HEK293 (cell line): Measurements from ENCODE around the gene BIN2.
A peak's percentile ranks its signal among the peaks of the same experiment; 100 is the strongest.

Source experiments
- CTCF ChIA-PET: fragments of 350-600 bp; formaldehyde crosslinking; extraction: SDS; loops from one replicate; lab custom pipeline; 2021; ENCODE audit warnings: antibody characterized with exemption; lab: Yijun Ruan, JAX
- POLR2A ChIA-PET: fragments of 300-600 bp; formaldehyde crosslinking; extraction: SDS; loops from one replicate; lab custom pipeline; 2020; ENCODE audit warnings: antibody characterized with exemption, inconsistent platforms; lab: Yijun Ruan, JAX
- H3K27ac ChIP-seq: fragments of 200-500 bp; sonication (Bioruptor generic); 2 replicates; pipeline ENCODE4 v1.5.1; 2014; ENCODE audit warnings: low read depth, low read length, control low read depth, inconsistent platforms; ENCODE audit errors: extremely low read depth
- H3K36me3 ChIP-seq, 2 experiments: fragments of 200-500 bp in 1 of 2; sonication (Bioruptor generic) in 1 of 2; 1 replicate in 1 of 2; 2 replicates in 1 of 2; pipeline ENCODE4 v1.5.1; 2014 to 2017; ENCODE audit warnings: inconsistent platforms in 2 of 2, low read length in 2 of 2; ENCODE audit not compliant: control insufficient read depth in 2 of 2, insufficient read depth in 1 of 2
- H3K4me1 ChIP-seq: fragments of 200-500 bp; sonication (Bioruptor generic); 2 replicates; pipeline ENCODE4 v1.5.1; 2014; ENCODE audit warnings: mild to moderate bottlenecking, low read length, inconsistent platforms; ENCODE audit not compliant: control insufficient read depth, insufficient read depth
- H3K4me3 ChIP-seq: 2 replicates; pipeline ENCODE4 v1.5.1; 2011; ENCODE audit warnings: low read depth, mild to moderate bottlenecking, control low read depth, low read length, moderate library complexity
- H3K9me3 ChIP-seq: fragments of 200-500 bp; sonication (Bioruptor generic); 2 replicates; pipeline ENCODE4 v1.5.1; 2014; ENCODE audit warnings: low read depth, low read length, inconsistent platforms; ENCODE audit not compliant: control insufficient read depth, insufficient read depth
- EGR2 ChIP-seq: fragments of 450-650 bp; formaldehyde crosslinking; IDR thresholded peaks from 2 replicates; pipeline ENCODE4 v1.5.1; 2016; ENCODE audit warnings: low read depth, missing biosample characterization, missing genetic modification characterization
- MEIS1 ChIP-seq: sonication (generic); formaldehyde crosslinking; IDR thresholded peaks from 2 replicates; pipeline ENCODE4 v1.8.1; 2022; ENCODE audit warnings: missing genetic modification reagents, mild to moderate bottlenecking, borderline replicate concordance
- PRDM1 ChIP-seq: fragments of 450-650 bp; formaldehyde crosslinking; IDR thresholded peaks from 2 replicates; pipeline ENCODE4; 2016; ENCODE audit warnings: missing biosample characterization, missing genetic modification characterization
- RBAK ChIP-seq: fragments of 450-650 bp; formaldehyde crosslinking; IDR thresholded peaks from 2 replicates; pipeline ENCODE4 v1.5.1; 2016; ENCODE audit warnings: missing biosample characterization, missing genetic modification characterization
- ZBTB17 ChIP-seq: fragments of 450-650 bp; formaldehyde crosslinking; IDR thresholded peaks from 2 replicates; pipeline ENCODE4 v1.5.1; 2016; ENCODE audit warnings: missing biosample characterization, missing genetic modification characterization
- ZEB2 ChIP-seq: fragments of 450-650 bp; formaldehyde crosslinking; IDR thresholded peaks from 2 replicates; pipeline ENCODE4 v1.5.1; 2016; ENCODE audit warnings: missing biosample characterization, missing genetic modification characterization
- ZNF146 ChIP-seq: fragments of 450-650 bp; formaldehyde crosslinking; IDR thresholded peaks from 2 replicates; pipeline ENCODE4 v1.5.1; 2016; ENCODE audit warnings: missing biosample characterization, missing genetic modification characterization
- ZNF174 ChIP-seq: fragments of 450-650 bp; formaldehyde crosslinking; IDR thresholded peaks from 2 replicates; pipeline ENCODE4 v1.5.0; 2017; ENCODE audit warnings: missing biosample characterization, mild to moderate bottlenecking, missing genetic modification characterization
- ZNF184 ChIP-seq: fragments of 450-650 bp; IDR thresholded peaks from 2 replicates; pipeline ENCODE4 v1.5.1; 2018; ENCODE audit warnings: missing biosample characterization, mild to moderate bottlenecking, missing genetic modification characterization
- ZNF221 ChIP-seq: fragments of 450-650 bp; formaldehyde crosslinking; IDR thresholded peaks from 2 replicates; pipeline ENCODE4 v1.5.1; 2017; ENCODE audit warnings: missing biosample characterization, missing genetic modification characterization, borderline replicate concordance
- ZNF549 ChIP-seq: fragments of 450-650 bp; IDR thresholded peaks from 2 replicates; pipeline ENCODE4 v1.5.1; 2018; ENCODE audit warnings: missing biosample characterization, missing genetic modification characterization, mild to moderate bottlenecking, inconsistent platforms, moderate library complexity
- ZNF558 ChIP-seq: fragments of 450-650 bp; formaldehyde crosslinking; IDR thresholded peaks from 2 replicates; pipeline ENCODE4 v1.5.1; 2016; ENCODE audit warnings: missing biosample characterization, missing genetic modification characterization
- ZNF560 ChIP-seq: fragments of 450-650 bp; formaldehyde crosslinking; IDR thresholded peaks from 2 replicates; pipeline ENCODE4 v1.5.1; 2017; ENCODE audit warnings: missing biosample characterization, missing genetic modification characterization, borderline replicate concordance
- ZNF629 ChIP-seq: fragments of 450-650 bp; formaldehyde crosslinking; IDR thresholded peaks from 2 replicates; pipeline ENCODE4 v1.5.1; 2017; ENCODE audit warnings: missing biosample characterization, missing genetic modification characterization
- TF ChIP-seq, protein P1 (sequence below): sonication (generic); formaldehyde crosslinking; IDR thresholded peaks from 2 replicates; pipeline ENCODE4 v1.8.1; 2022; ENCODE audit warnings: mild to moderate bottlenecking, moderate library complexity, missing genetic modification reagents
- TF ChIP-seq, protein P2 (sequence below): fragments of 450-650 bp; formaldehyde crosslinking; IDR thresholded peaks from 2 replicates; pipeline ENCODE4 v1.5.1; 2016; ENCODE audit warnings: missing biosample characterization, missing genetic modification characterization
- TF ChIP-seq, protein P3 (sequence below): fragments of 450-650 bp; formaldehyde crosslinking; IDR thresholded peaks from 2 replicates; pipeline ENCODE4 v1.5.1; 2016; ENCODE audit warnings: missing biosample characterization, missing genetic modification characterization, low read depth

Gene BIN2

DNA sequence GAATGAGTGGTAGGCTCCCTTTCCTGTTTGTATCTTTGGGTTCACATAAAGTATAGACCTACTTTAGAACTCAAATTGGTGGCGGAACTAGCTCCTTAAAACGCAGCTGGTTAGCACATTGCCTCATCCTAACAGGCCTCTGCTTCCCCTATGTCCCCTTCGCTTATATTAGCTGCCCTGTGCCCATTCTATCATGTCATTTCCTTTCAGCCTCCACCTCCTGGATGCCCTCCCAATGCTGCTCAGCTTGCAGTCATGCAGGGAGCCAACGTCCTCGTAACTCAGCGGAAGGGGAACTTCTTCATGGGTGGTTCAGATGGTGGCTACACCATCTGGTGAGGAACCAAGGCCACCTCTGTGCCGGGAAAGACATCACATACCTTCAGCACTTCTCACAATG, 81.9 kb downstream of the BIN2 start:
- TF ChIP-seq ZNF174 (tag by site-specific recombination): no peak
- TF ChIP-seq, protein P1, sequence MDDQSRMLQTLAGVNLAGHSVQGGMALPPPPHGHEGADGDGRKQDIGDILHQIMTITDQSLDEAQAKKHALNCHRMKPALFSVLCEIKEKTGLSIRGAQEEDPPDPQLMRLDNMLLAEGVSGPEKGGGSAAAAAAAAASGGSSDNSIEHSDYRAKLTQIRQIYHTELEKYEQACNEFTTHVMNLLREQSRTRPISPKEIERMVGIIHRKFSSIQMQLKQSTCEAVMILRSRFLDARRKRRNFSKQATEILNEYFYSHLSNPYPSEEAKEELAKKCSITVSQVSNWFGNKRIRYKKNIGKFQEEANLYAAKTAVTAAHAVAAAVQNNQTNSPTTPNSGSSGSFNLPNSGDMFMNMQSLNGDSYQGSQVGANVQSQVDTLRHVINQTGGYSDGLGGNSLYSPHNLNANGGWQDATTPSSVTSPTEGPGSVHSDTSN (CRISPR knock-in tag): no peak
- TF ChIP-seq MEIS1 (CRISPR knock-in tag): no peak
- no peak for TF ChIP-seq EGR2 (tag by site-specific recombination)
- TF ChIP-seq, protein P2, sequence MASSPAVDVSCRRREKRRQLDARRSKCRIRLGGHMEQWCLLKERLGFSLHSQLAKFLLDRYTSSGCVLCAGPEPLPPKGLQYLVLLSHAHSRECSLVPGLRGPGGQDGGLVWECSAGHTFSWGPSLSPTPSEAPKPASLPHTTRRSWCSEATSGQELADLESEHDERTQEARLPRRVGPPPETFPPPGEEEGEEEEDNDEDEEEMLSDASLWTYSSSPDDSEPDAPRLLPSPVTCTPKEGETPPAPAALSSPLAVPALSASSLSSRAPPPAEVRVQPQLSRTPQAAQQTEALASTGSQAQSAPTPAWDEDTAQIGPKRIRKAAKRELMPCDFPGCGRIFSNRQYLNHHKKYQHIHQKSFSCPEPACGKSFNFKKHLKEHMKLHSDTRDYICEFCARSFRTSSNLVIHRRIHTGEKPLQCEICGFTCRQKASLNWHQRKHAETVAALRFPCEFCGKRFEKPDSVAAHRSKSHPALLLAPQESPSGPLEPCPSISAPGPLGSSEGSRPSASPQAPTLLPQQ (tag by site-specific recombination): no peak
- no peak for TF ChIP-seq ZNF146 (tag by site-specific recombination)
- no peak for TF ChIP-seq RBAK (tag by site-specific recombination)
- POLR2A ChIA-PET: no interaction called here
- peaks cover 24 to 55% of the 10 kb centered on the region in 2 experiments for H3K36me3 ChIP-seq

DNA sequence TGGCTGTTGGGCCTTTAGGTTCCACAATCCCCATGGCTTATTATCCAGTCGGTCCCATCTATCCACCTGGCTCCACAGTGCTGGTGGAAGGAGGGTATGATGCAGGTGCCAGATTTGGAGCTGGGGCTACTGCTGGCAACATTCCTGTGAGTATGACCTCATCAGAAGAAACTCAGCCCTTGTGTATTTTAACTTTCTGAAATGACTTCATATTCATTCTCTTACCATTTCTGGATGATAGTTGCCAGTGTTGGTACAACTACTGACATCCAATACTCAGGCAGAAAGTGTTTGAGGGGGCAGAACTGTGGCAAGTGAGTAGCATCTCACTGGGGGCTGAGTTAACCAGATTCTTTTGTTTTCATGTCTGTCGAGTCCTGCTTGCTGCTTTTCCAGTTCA, 83.0 kb downstream of the BIN2 start:
- Histone ChIP-seq H3K27ac (no peak overlapping the region), H3K36me3 (peaks cover 24 to 54% of the 10 kb centered on the region in 2 experiments), H3K4me3 (no peak overlapping the region), H3K4me1 (no peaks in the 10 kb centered on the region), H3K9me3 (no peaks in the 10 kb centered on the region)
- no peak for TF ChIP-seq ZNF560 (tag by site-specific recombination)
- TF ChIP-seq ZEB2 (tag by site-specific recombination): 0 out of 2 replicates have a peak, but pooled peaks have one; percentile 25
- TF ChIP-seq, protein P3, sequence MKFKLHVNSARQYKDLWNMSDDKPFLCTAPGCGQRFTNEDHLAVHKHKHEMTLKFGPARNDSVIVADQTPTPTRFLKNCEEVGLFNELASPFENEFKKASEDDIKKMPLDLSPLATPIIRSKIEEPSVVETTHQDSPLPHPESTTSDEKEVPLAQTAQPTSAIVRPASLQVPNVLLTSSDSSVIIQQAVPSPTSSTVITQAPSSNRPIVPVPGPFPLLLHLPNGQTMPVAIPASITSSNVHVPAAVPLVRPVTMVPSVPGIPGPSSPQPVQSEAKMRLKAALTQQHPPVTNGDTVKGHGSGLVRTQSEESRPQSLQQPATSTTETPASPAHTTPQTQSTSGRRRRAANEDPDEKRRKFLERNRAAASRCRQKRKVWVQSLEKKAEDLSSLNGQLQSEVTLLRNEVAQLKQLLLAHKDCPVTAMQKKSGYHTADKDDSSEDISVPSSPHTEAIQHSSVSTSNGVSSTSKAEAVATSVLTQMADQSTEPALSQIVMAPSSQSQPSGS: peak; percentile 67
- TF ChIP-seq ZNF558 (tag by site-specific recombination): 0 out of 2 replicates have a peak, but pooled peaks have one; percentile 34
- TF ChIP-seq PRDM1 (tag by site-specific recombination): peak; percentile 71; the same call in 1 of the 2 replicates
- no peak for TF ChIP-seq ZNF184 (tag by site-specific recombination)
- TF ChIP-seq ZBTB17 (tag by site-specific recombination): peak; percentile 48; the same call in 1 of the 2 replicates
- TF ChIP-seq ZNF221 (tag by site-specific recombination): no peak
- TF ChIP-seq ZNF549 (tag by site-specific recombination): no peak
- peak; percentile 58; the same call in 1 of the 2 replicates for TF ChIP-seq ZNF629 (tag by site-specific recombination)
- ChIA-PET POLR2A (interaction anchor here (0.5 to 1.8 kb wide), 3 partner anchors 8 to 158 kb away, joined by 3 to 9 read pairs (median 7); partner anchors contain the start of genes CSRNP2 and POU6F1), CTCF (interaction anchor here (0.6 to 3.0 kb wide), 3 partner anchors 12 to 586 kb away, joined by 4 to 19 read pairs (median 4); no protein-coding TSS in a partner anchor)

More for the DNA sequence above, 81.9 kb downstream of the BIN2 start:
- no peaks in the 10 kb centered on the region for H3K4me1 ChIP-seq
- no peak overlapping the region for H3K4me3 ChIP-seq
- no peaks in the 10 kb centered on the region for H3K9me3 ChIP-seq
- CTCF ChIA-PET: interaction anchor here (0.7 to 3.0 kb wide), 2 partner anchors 10 to 591 kb away, joined by 4 to 19 read pairs; no protein-coding TSS in a partner anchor
- H3K27ac ChIP-seq: no peak overlapping the region
